GM21786 (cell line): ENCODE results near the gene THOC7.

ENCODE experiments used
- ATAC-seq: cut with Tn5 transposase; IDR thresholded peaks from one replicate; pipeline ENCODE4 v1.9.1; 2021; ENCODE audit not compliant: unreplicated experiment

The THOC7 gene

GRCh38 chr3:63878394-63879060 is 14.9 kb upstream of the THOC7 start:
- ATAC-seq, result no peak

DNA sequence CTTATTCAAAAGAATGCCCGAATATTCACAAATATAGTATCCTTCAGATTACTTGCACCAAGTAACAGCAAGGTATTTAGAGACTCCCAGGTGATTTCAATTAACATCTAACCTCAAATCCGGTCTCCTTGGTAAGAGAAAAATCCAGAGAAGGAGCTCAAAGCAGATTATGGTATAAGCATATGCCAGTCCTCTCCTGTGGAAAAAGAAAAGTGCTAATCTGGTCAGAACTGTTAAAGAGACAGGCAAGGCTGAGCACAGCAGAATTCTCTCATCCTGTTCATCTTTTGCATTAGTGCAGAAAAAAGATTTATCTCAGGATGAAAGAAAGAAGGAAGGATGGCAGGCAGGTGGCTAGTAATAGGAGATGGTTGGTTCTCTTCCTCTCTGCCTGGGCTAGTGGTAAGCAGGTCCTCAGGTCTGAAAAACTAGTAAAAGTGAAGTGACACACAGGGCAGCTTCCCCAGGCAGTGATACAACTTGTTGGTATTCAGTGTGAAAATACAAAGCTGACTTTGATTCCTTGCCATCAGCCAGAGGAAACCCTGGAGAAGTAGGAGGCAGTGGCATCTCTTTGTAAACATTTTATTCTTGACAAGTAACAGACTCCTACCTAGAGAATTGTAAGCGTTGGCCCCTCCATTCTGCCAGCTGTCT is 14.3 kb upstream of the THOC7 start:
- no peak for ATAC-seq

- no peak for ATAC-seq
These were observed 12.7 kb upstream of the THOC7 start for GRCh38 chr3:63876260-63876659.

DNA sequence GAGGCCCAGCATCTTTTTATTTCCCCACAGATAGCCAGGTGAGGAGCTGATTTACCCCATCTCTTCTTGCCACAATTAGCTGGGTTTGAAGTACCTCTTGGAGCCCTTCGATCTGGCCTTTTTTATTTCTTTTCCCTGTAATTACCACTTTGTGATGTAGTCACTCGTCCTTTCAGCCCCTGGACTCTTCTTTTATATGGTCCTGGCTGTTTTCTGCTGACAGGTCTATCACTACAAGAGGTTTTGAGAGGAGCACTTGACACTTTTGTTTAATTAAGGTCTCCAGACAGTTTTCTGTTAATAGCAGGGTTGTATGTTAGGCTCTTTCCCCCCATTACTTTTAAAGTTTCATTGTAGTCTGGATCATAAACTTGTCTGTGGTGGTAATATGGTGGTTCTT is 11.9 kb upstream of the THOC7 start:
- ATAC-seq, result no peak

DNA sequence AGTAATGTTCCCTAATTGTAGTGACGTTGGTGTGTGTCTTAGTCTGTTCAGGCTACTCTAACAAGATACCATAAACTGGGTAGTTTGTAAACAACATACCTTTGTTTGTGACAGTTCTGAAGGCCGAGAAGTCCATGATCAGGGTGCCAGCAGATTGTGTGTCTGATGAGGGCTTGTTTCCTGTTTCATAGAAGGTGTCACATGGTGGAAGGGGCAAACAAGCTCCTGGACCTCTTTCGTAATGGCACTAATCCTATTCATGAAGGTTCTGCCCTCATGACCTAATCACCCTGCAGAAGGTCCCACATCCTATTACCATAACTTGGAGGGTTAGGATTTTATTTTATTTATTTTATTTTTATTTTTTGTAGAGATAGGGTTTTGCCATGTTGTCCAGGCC is 11.2 kb upstream of the THOC7 start:
- ATAC-seq, result no peak

GRCh38 chr3:63872135-63872924 is 8.7 kb upstream of the THOC7 start:
- no peak for ATAC-seq

DNA sequence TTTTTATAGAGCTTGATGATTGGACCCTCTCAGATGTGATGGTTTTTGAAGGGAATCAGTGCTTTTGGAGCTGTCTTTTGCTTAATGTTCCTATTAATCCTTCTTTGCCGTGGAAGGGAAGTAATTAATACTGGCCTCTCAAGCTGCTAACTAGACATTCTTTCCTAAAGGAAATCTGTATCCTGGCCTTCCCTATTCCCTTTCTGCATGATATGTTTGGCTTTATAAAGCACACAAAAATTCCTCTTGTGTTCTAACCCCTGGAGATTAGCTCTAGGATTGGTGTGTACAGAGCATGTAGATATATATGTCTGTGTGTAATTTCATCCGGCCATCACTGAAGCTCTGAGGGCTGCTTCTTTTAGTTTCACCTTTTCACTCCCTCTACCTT is 7.0 kb upstream of the THOC7 start:
- ATAC-seq, result no peak

GRCh38 chr3:63869940-63870614 is 6.5 kb upstream of the THOC7 start:
- no peak for ATAC-seq

GRCh38 chr3:63867225-63867624 is 3.6 kb upstream of the THOC7 start:
- no peak for ATAC-seq

DNA sequence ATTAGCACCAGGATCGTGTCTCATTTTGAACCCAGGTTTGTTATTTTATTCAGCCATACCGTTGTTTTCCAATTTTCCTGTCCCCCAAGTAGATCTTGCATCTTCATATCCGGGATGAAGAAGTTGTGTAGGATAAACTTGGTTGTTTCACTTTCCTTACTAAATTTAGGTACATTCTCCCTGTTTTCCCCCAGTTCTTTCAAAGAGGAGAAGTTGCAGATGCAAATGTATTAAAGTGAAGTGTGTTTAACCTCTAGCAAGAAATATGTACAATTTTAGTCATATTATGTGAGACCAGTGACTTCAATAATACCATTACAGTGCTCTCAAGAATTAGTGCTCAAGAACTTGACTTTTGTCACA is 1.3 kb upstream of the THOC7 start:
- ATAC-seq, result no peak

GRCh38 chr3:63864008-63864964 is 681 bp upstream of the THOC7 start:
- ATAC-seq, result peak; percentile 33

DNA sequence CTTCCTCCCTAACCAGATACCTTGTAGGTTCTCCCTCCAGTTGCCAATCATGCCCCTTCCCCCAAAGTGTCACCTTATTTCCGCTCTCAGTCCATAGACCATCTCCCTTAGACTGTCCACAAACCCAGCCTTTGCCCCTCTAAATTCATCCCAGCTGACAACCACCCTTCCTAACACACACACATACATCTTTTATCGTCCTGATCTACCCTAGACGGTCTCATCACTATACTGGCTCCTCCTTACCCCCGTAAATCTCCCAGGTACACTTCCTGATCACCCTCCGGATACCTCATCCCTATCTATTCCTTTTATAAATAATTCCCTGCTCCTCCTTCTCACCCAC is 828 bp downstream of the THOC7 start:
- no peak for ATAC-seq

DNA sequence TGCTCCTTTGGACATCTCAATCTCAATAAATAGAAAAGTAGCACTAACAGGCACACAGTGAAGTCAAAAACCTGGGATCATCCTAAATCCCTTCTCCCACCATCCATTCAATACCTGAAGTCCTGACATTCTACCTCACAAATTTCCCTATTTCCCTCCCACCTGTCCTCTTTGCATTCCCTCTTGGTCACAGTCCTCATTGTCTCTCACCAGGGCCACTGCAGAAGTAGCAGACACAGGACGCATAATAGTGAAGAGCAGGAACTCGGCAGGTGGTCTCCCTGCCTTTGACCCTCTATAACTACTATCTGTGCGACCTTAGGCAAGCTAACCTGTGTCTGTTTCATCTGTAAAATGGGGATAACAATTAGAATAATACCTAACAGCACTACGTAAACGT is 2.3 kb downstream of the THOC7 start:
- ATAC-seq, result no peak

DNA sequence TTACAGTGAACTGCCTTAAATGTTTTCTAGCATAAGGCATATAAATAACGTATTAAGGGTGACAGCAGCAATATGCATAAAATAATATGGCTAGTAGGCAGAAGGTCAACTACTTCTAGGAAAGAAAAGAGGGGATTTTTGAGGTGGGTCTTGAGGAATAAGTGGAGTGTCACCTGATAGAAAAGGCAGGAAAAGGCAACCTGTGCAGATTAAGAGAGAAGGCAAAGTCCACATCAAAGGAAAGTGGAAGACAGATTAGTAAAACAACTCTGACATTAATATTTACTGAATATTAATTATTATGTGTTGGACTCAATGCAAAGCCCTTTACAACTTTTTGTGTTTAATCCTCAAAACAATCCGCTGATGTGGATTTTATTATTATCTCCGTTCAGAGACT is 2.8 kb downstream of the THOC7 start:
- no peak for ATAC-seq

DNA sequence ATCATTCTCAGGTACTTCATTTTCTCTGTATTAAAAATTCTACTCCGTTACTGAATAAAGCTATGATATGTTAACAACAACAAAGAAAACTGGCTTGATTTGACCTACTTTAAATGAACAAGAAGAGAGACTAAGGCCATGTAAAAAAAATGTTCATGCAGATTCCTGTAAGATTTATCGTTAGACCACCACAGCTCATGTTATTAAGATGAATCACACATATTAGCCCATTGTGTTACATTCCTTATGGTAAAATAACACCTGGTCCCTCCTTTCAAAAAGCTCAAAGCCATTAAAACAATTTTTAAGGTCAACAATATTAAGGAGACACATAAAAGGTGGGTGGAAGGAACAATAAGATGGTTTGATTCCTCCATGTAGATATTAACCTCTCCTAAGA is 6.3 kb downstream of the THOC7 start:
- ATAC-seq, result no peak

GRCh38 chr3:63855333-63855940 is 8.2 kb downstream of the THOC7 start:
- no peak for ATAC-seq

DNA sequence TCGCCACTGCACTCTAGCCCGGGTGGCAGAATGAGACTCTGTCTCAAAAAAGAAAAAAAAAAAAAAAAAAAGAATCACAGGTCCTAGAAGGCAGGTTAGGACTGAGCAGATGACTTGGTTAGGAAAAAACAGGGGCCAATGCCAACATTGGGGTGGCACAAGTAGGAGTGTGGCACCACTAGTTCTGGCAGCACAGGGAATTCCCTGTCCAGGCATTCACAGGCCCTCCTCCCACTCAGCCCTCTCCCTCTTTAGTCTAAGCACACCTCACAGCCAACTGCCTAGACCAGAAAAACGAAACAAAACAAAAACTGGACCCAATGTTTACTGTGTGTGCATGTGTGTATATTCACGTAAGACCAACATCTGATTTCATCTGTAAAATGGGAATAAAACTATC is 10.5 kb downstream of the THOC7 start:
- ATAC-seq, result no peak

GRCh38 chr3:63851287-63851686 is 12.3 kb downstream of the THOC7 start:
- no peak for ATAC-seq

GRCh38 chr3:63849175-63849574 is 14.4 kb downstream of the THOC7 start:
- ATAC-seq, result no peak

- ATAC-seq, result no peak
These were observed 15.7 kb downstream of the THOC7 start for GRCh38 chr3:63847718-63848450.
